ENCODE data around the gene TP53TG5. TPM values are rescaled to one million over a fixed set of nuclear protein-coding genes. Genes with fewer than 3 reads are reported as not detected.
A peak's percentile ranks its signal among the peaks of the same experiment; 100 is the strongest.

The TP53TG5 gene
- not detected in 2 replicates for total RNA-seq
- long read RNA-seq: 0 reads

DNA sequence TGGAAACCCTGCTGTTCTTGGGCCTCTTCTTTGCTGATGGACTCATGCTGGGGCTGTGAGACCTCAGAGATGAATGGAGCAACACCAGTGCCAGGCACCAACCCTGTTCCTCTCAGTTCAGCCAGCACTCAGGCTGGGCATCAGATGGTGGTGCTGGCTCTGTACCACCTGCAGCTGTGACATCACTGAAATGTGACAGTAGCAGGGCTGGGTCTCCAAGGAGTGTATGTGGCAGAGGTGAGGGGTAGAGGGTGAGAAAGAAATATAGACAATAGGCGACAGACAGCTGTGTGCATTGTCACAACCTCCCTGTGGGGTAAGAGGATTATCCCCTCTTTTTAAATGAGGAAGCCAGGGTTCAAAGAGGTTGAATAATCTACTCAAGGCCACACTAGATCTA, at the start of gene TP53TG5:
TP53TG5 (minus strand) TSS at position 135 of the 400 bp plus-strand sequence; CDS start at position 46, 89 bp downstream.
- Mint-ChIP-seq H3K27ac (ENCODE audit: unreplicated experiment) (no peak within 1 kb of the TSS), H3K36me3 (ENCODE audit: unreplicated experiment) (peaks cover 3% of the 10 kb centered on the region), H3K9me3 (ENCODE audit: unreplicated experiment) (no peaks in the 10 kb centered on the region), H3K4me3 (ENCODE audit: unreplicated experiment) (no peak within 1 kb of the TSS), H3K27me3 (ENCODE audit: unreplicated experiment) (no peaks in the 10 kb centered on the region), H3K4me1 (ENCODE audit: unreplicated experiment) (peaks cover 3% of the 10 kb centered on the region)
- DNase-seq (ENCODE audit: extremely low spot score, unreplicated experiment): peak; percentile 40
- TF ChIP-seq, protein P1, sequence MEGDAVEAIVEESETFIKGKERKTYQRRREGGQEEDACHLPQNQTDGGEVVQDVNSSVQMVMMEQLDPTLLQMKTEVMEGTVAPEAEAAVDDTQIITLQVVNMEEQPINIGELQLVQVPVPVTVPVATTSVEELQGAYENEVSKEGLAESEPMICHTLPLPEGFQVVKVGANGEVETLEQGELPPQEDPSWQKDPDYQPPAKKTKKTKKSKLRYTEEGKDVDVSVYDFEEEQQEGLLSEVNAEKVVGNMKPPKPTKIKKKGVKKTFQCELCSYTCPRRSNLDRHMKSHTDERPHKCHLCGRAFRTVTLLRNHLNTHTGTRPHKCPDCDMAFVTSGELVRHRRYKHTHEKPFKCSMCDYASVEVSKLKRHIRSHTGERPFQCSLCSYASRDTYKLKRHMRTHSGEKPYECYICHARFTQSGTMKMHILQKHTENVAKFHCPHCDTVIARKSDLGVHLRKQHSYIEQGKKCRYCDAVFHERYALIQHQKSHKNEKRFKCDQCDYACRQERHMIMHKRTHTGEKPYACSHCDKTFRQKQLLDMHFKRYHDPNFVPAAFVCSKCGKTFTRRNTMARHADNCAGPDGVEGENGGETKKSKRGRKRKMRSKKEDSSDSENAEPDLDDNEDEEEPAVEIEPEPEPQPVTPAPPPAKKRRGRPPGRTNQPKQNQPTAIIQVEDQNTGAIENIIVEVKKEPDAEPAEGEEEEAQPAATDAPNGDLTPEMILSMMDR (IDR thresholded peaks at IDR 0.05): no peak

- Mint-ChIP-seq H3K9me3 (ENCODE audit: unreplicated experiment) (no peaks in the 10 kb centered on the region), H3K4me3 (ENCODE audit: unreplicated experiment) (no peak overlapping the region), H3K27ac (ENCODE audit: unreplicated experiment) (no peak overlapping the region), H3K27me3 (ENCODE audit: unreplicated experiment) (no peaks in the 10 kb centered on the region), H3K4me1 (ENCODE audit: unreplicated experiment) (peaks cover 24% of the 10 kb centered on the region), H3K36me3 (ENCODE audit: unreplicated experiment) (peaks cover 14% of the 10 kb centered on the region)
- DNase-seq (ENCODE audit: extremely low spot score, unreplicated experiment): no peak
- TF ChIP-seq, protein P1 (IDR thresholded peaks at IDR 0.05): no peak
These were observed 49.4 kb upstream of the TP53TG5 start for GRCh38 chr20:45427236-45428149.

- TF ChIP-seq, protein P1 (IDR thresholded peaks at IDR 0.05): no peak
- H3K27me3 Mint-ChIP-seq (ENCODE audit: unreplicated experiment): no peaks in the 10 kb centered on the region
- DNase-seq (ENCODE audit: extremely low spot score, unreplicated experiment): no peak
- no peaks in the 10 kb centered on the region for H3K9me3 Mint-ChIP-seq (ENCODE audit: unreplicated experiment)
- H3K4me1 Mint-ChIP-seq (ENCODE audit: unreplicated experiment): peaks cover 24% of the 10 kb centered on the region
- no peak overlapping the region for H3K4me3 Mint-ChIP-seq (ENCODE audit: unreplicated experiment)
- peaks cover 22% of the 10 kb centered on the region for H3K36me3 Mint-ChIP-seq (ENCODE audit: unreplicated experiment)
- peak overlapping the region; percentile 63 for H3K27ac Mint-ChIP-seq (ENCODE audit: unreplicated experiment)
These were observed 48.3 kb upstream of the TP53TG5 start for GRCh38 chr20:45426320-45427016.

GRCh38 chr20:45425561-45425960, 47.4 kb upstream of the TP53TG5 start:
- peaks cover 28% of the 10 kb centered on the region for H3K36me3 Mint-ChIP-seq (ENCODE audit: unreplicated experiment)
- H3K27ac Mint-ChIP-seq (ENCODE audit: unreplicated experiment): no peak overlapping the region
- H3K27me3 Mint-ChIP-seq (ENCODE audit: unreplicated experiment): no peaks in the 10 kb centered on the region
- no peak for DNase-seq (ENCODE audit: extremely low spot score, unreplicated experiment)
- H3K4me3 Mint-ChIP-seq (ENCODE audit: unreplicated experiment): no peak overlapping the region
- H3K9me3 Mint-ChIP-seq (ENCODE audit: unreplicated experiment): no peaks in the 10 kb centered on the region
- H3K4me1 Mint-ChIP-seq (ENCODE audit: unreplicated experiment): peaks cover 22% of the 10 kb centered on the region
- TF ChIP-seq, protein P1 (IDR thresholded peaks at IDR 0.05): no peak

DNA sequence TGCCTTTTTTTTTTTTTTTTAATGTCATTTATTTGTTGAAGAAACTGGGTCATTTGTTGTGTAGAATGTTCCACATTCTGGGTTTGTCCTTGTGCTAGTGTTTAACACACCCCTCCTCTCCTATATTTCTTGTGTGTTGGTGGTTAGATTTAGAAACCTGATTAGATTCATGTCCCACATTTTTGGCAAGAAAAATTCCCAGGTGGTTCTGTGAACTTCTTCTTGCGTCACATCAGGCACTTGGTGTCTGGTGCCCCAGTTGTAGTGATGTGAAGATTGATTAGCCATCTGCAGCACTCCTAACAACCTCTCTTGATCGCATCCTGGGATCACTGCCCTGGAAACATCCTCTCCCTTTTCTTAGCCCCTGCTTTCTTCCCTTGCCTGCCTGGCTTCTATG, 45.6 kb upstream of the TP53TG5 start:
- DNase-seq (ENCODE audit: extremely low spot score, unreplicated experiment): no peak
- no peaks in the 10 kb centered on the region for H3K9me3 Mint-ChIP-seq (ENCODE audit: unreplicated experiment)
- TF ChIP-seq, protein P1 (IDR thresholded peaks at IDR 0.05): no peak
- no peaks in the 10 kb centered on the region for H3K27me3 Mint-ChIP-seq (ENCODE audit: unreplicated experiment)
- H3K36me3 Mint-ChIP-seq (ENCODE audit: unreplicated experiment): peaks cover 33% of the 10 kb centered on the region
- no peak overlapping the region for H3K27ac Mint-ChIP-seq (ENCODE audit: unreplicated experiment)
- no peak overlapping the region for H3K4me3 Mint-ChIP-seq (ENCODE audit: unreplicated experiment)
- peaks cover 14% of the 10 kb centered on the region for H3K4me1 Mint-ChIP-seq (ENCODE audit: unreplicated experiment)

All from osteocyte (in vitro differentiated cells).